Measurements from ENCODE around the gene PLBD1. TPM values are rescaled to one million over a fixed set of nuclear protein-coding genes. Genes with fewer than 3 reads are reported as not detected.
A peak's percentile ranks its signal among the peaks of the same experiment; 100 is the strongest.

PLBD1 gene
- total RNA-seq, 1 experiment from 2014 or later: 0.59 TPM

- no peaks in the 10 kb centered on the region for H3K36me3 ChIP-seq
- H3K27me3 ChIP-seq: no peaks in the 10 kb centered on the region
- H3K9me3 ChIP-seq: no peaks in the 10 kb centered on the region
- no peak overlapping the region for H3K4me3 ChIP-seq
- no peak for DNase-seq
Measured at GRCh38 chr12:14576896-14577295, 9.2 kb upstream of the PLBD1 start.

- Histone ChIP-seq H3K9me3 (no peaks in the 10 kb centered on the region), H3K27me3 (no peaks in the 10 kb centered on the region), H3K4me3 (no peak overlapping the region), H3K36me3 (no peaks in the 10 kb centered on the region)
- DNase-seq: no peak
Measured at GRCh38 chr12:14575585-14575984, 7.9 kb upstream of the PLBD1 start.

- Histone ChIP-seq H3K4me3 (no peak overlapping the region), H3K9me3 (no peaks in the 10 kb centered on the region), H3K27me3 (no peaks in the 10 kb centered on the region), H3K36me3 (no peaks in the 10 kb centered on the region)
- DNase-seq: no peak
Measured at GRCh38 chr12:14573118-14573517, 5.4 kb upstream of the PLBD1 start.

- DNase-seq: no peak
- Histone ChIP-seq H3K27me3 (no peaks in the 10 kb centered on the region), H3K36me3 (no peaks in the 10 kb centered on the region), H3K4me3 (no peak overlapping the region), H3K9me3 (no peaks in the 10 kb centered on the region)
Measured at GRCh38 chr12:14572401-14572800, 4.7 kb upstream of the PLBD1 start.

GRCh38 chr12:14571779-14572178 is 4.1 kb upstream of the PLBD1 start:
- Histone ChIP-seq H3K36me3 (no peaks in the 10 kb centered on the region), H3K27me3 (no peaks in the 10 kb centered on the region), H3K4me3 (no peak overlapping the region), H3K9me3 (no peaks in the 10 kb centered on the region)
- no peak for DNase-seq

- H3K27me3 ChIP-seq: no peaks in the 10 kb centered on the region
- H3K36me3 ChIP-seq: no peaks in the 10 kb centered on the region
- H3K9me3 ChIP-seq: no peaks in the 10 kb centered on the region
- DNase-seq: no peak
- no peak overlapping the region for H3K4me3 ChIP-seq
Measured at GRCh38 chr12:14570231-14570630, 2.5 kb upstream of the PLBD1 start.

- Histone ChIP-seq H3K36me3 (no peaks in the 10 kb centered on the region), H3K4me3 (no peak overlapping the region), H3K27me3 (no peaks in the 10 kb centered on the region), H3K9me3 (no peaks in the 10 kb centered on the region)
- peak; percentile 26 for DNase-seq
Measured at GRCh38 chr12:14564336-14564959, 3.2 kb downstream of the PLBD1 start.

- Histone ChIP-seq H3K9me3 (no peaks in the 10 kb centered on the region), H3K36me3 (no peaks in the 10 kb centered on the region), H3K4me3 (no peak overlapping the region), H3K27me3 (no peaks in the 10 kb centered on the region)
- no peak for DNase-seq
Measured at GRCh38 chr12:14563046-14563445, 4.6 kb downstream of the PLBD1 start.

- H3K9me3 ChIP-seq: no peaks in the 10 kb centered on the region
- no peak overlapping the region for H3K4me3 ChIP-seq
- DNase-seq: no peak
- H3K27me3 ChIP-seq: no peaks in the 10 kb centered on the region
- no peaks in the 10 kb centered on the region for H3K36me3 ChIP-seq
Measured at GRCh38 chr12:14562279-14562678, 5.4 kb downstream of the PLBD1 start.

GRCh38 chr12:14561677-14562238 is 5.9 kb downstream of the PLBD1 start:
- no peak overlapping the region for H3K4me3 ChIP-seq

GRCh38 chr12:14560904-14561574 is 6.6 kb downstream of the PLBD1 start:
- no peaks in the 10 kb centered on the region for H3K36me3 ChIP-seq
- H3K9me3 ChIP-seq: no peaks in the 10 kb centered on the region
- H3K4me3 ChIP-seq: no peak overlapping the region
- no peaks in the 10 kb centered on the region for H3K27me3 ChIP-seq
- DNase-seq: no peak

More at GRCh38 chr12:14561677-14562238, 5.9 kb downstream of the PLBD1 start:
- Histone ChIP-seq H3K27me3 (no peaks in the 10 kb centered on the region), H3K36me3 (no peaks in the 10 kb centered on the region), H3K9me3 (no peaks in the 10 kb centered on the region)
- no peak for DNase-seq

GRCh38 chr12:14558473-14558959 is 9.2 kb downstream of the PLBD1 start:
- Histone ChIP-seq H3K36me3 (no peaks in the 10 kb centered on the region), H3K4me3 (no peak overlapping the region), H3K9me3 (no peaks in the 10 kb centered on the region), H3K27me3 (no peaks in the 10 kb centered on the region)
- no peak for DNase-seq

GRCh38 chr12:14557966-14558365 is 9.7 kb downstream of the PLBD1 start:
- Histone ChIP-seq H3K36me3 (no peaks in the 10 kb centered on the region), H3K27me3 (no peaks in the 10 kb centered on the region), H3K9me3 (no peaks in the 10 kb centered on the region), H3K4me3 (no peak overlapping the region)
- no peak for DNase-seq

- H3K27me3 ChIP-seq: no peaks in the 10 kb centered on the region
- no peaks in the 10 kb centered on the region for H3K9me3 ChIP-seq
- no peak overlapping the region for H3K4me3 ChIP-seq
- H3K36me3 ChIP-seq: no peaks in the 10 kb centered on the region
- peak; percentile 3 for DNase-seq
Measured at GRCh38 chr12:14554281-14555007, 13.2 kb downstream of the PLBD1 start.

- no peaks in the 10 kb centered on the region for H3K36me3 ChIP-seq
- H3K9me3 ChIP-seq: no peaks in the 10 kb centered on the region
- H3K27me3 ChIP-seq: no peaks in the 10 kb centered on the region
- H3K4me3 ChIP-seq: no peak overlapping the region
- no peak for DNase-seq
Measured at GRCh38 chr12:14548609-14549008, 19.1 kb downstream of the PLBD1 start.

- Histone ChIP-seq H3K4me3 (no peak overlapping the region), H3K9me3 (no peaks in the 10 kb centered on the region), H3K36me3 (no peaks in the 10 kb centered on the region), H3K27me3 (no peaks in the 10 kb centered on the region)
- no peak for DNase-seq
Measured at GRCh38 chr12:14547571-14547970, 20.1 kb downstream of the PLBD1 start.

Data from MG63 (cell line).